ENCODE data around the gene MEGF11.

MEGF11 gene

GRCh38 chr15:66080717-66081398 lies 172.7 kb downstream of the MEGF11 start:
- Histone ChIP-seq H3K27ac (ENCODE audit: poor library complexity, severe bottlenecking) (no peak overlapping the region), H3K9me3 (ENCODE audit: severe bottlenecking) (no peaks in the 10 kb centered on the region), H3K4me3 (ENCODE audit: severe bottlenecking) (no peak overlapping the region), H3K27me3 (ENCODE audit: insufficient read depth, poor library complexity, severe bottlenecking) (no peaks in the 10 kb centered on the region), H3K36me3 (ENCODE audit: low read depth) (no peaks in the 10 kb centered on the region), H3K4me1 (ENCODE audit: insufficient read depth, poor library complexity, severe bottlenecking) (no peaks in the 10 kb centered on the region)
- TF ChIP-seq CTCF (IDR thresholded peaks at IDR 0.05; ENCODE audit: poor library complexity, severe bottlenecking), result peak; percentile 20
- ATAC-seq (ENCODE audit: low read depth), result peak; percentile 92
- peak; percentile 73 for DNase-seq (ENCODE audit: low spot score)

- Histone ChIP-seq H3K9me3 (ENCODE audit: severe bottlenecking) (no peaks in the 10 kb centered on the region), H3K36me3 (ENCODE audit: low read depth) (no peaks in the 10 kb centered on the region), H3K27me3 (ENCODE audit: insufficient read depth, poor library complexity, severe bottlenecking) (no peaks in the 10 kb centered on the region), H3K4me1 (ENCODE audit: insufficient read depth, poor library complexity, severe bottlenecking) (no peaks in the 10 kb centered on the region), H3K27ac (ENCODE audit: poor library complexity, severe bottlenecking) (no peak overlapping the region), H3K4me3 (ENCODE audit: severe bottlenecking) (no peak overlapping the region)
- DNase-seq (ENCODE audit: low spot score), result peak; percentile 52
- no peak for ATAC-seq (ENCODE audit: low read depth)
- TF ChIP-seq CTCF (IDR thresholded peaks at IDR 0.05; ENCODE audit: poor library complexity, severe bottlenecking), result no peak
These were observed 174.6 kb downstream of the MEGF11 start for GRCh38 chr15:66078929-66079275.

- ATAC-seq (ENCODE audit: low read depth), result no peak
- Histone ChIP-seq H3K27ac (ENCODE audit: poor library complexity, severe bottlenecking) (no peak overlapping the region), H3K27me3 (ENCODE audit: insufficient read depth, poor library complexity, severe bottlenecking) (no peaks in the 10 kb centered on the region), H3K4me3 (ENCODE audit: severe bottlenecking) (no peak overlapping the region), H3K9me3 (ENCODE audit: severe bottlenecking) (no peaks in the 10 kb centered on the region), H3K36me3 (ENCODE audit: low read depth) (no peaks in the 10 kb centered on the region), H3K4me1 (ENCODE audit: insufficient read depth, poor library complexity, severe bottlenecking) (no peaks in the 10 kb centered on the region)
- no peak for TF ChIP-seq CTCF (IDR thresholded peaks at IDR 0.05; ENCODE audit: poor library complexity, severe bottlenecking)
- peak; percentile 64 for DNase-seq (ENCODE audit: low spot score)
These were observed 175.2 kb downstream of the MEGF11 start for GRCh38 chr15:66078196-66078928.

- Histone ChIP-seq H3K4me3 (ENCODE audit: severe bottlenecking) (no peak overlapping the region), H3K4me1 (ENCODE audit: insufficient read depth, poor library complexity, severe bottlenecking) (no peaks in the 10 kb centered on the region), H3K27ac (ENCODE audit: poor library complexity, severe bottlenecking) (no peak overlapping the region), H3K36me3 (ENCODE audit: low read depth) (no peaks in the 10 kb centered on the region), H3K9me3 (ENCODE audit: severe bottlenecking) (no peaks in the 10 kb centered on the region), H3K27me3 (ENCODE audit: insufficient read depth, poor library complexity, severe bottlenecking) (no peaks in the 10 kb centered on the region)
- DNase-seq (ENCODE audit: low spot score), result no peak
- no peak for ATAC-seq (ENCODE audit: low read depth)
- TF ChIP-seq CTCF (IDR thresholded peaks at IDR 0.05; ENCODE audit: poor library complexity, severe bottlenecking), result no peak
These were observed 176.3 kb downstream of the MEGF11 start for GRCh38 chr15:66077320-66077663.

All from RWPE2 (cell line).